NCI-H460 (cell line): ENCODE results near the gene NAAA. TPM values are rescaled to one million over a fixed set of nuclear protein-coding genes. Genes with fewer than 3 reads are reported as not detected.

ENCODE experiments used
- total RNA-seq: library from RNA; depleted of rRNA; stranded (reverse); fragments of >200 nt; shearing (Covaris generic); gene quantifications from 2 replicates; pipeline ENCODE4 v1.2.3, GENCODE V29; 2014; rRNA removed

NAAA gene
- total RNA-seq, 1 experiment from 2014 or later: 17.6 TPM

Other genes with a start within 250 kb of the NAAA start
- 60.7 and 65.9 TPM in 2 replicates for gene USO1, start 216.4 kb downstream of the NAAA start, total RNA-seq
- gene PPEF2, start 38.6 kb downstream of the NAAA start, total RNA-seq: not detected in 2 replicates
- gene SDAD1, start 49.9 kb upstream of the NAAA start, total RNA-seq: 41.3 and 45.7 TPM in 2 replicates
- not detected in 2 replicates for gene CXCL9, start 66.5 kb upstream of the NAAA start, total RNA-seq
- not detected in 2 replicates for gene CXCL10, start 82.5 kb upstream of the NAAA start, total RNA-seq
- gene CXCL11, start 95.1 kb upstream of the NAAA start, total RNA-seq: not detected in 2 replicates
- not detected in 2 replicates for gene ART3, start 133.7 kb upstream of the NAAA start, total RNA-seq
- 31.7 and 37.3 TPM in 2 replicates for gene NUP54, start 207.4 kb upstream of the NAAA start, total RNA-seq